ENCODE measurements around the gene LRBA.

Gene LRBA

GRCh38 chr4:151013944-151014343 is 1.1 kb downstream of the LRBA start:
- Histone ChIP-seq H3K27ac (ENCODE audit: low read depth, low read length) (no peak overlapping the region), H3K36me3 (ENCODE audit: control insufficient read depth, low read length) (peaks cover 37% of the 10 kb centered on the region), H3K79me2 (ENCODE audit: control insufficient read depth, low read length) (peaks cover 66% of the 10 kb centered on the region), H3F3A (ENCODE audit: control insufficient read depth, insufficient read depth) (no peaks in the 10 kb centered on the region; the same call in 1 of the 2 replicates), H3K9me3 (ENCODE audit: control insufficient read depth, insufficient read depth, low read length) (no peaks in the 10 kb centered on the region), H3K4me1 (ENCODE audit: control insufficient read depth, low read length) (peaks cover 23% of the 10 kb centered on the region), H3K4me3 (ENCODE audit: low read length) (peak overlapping the region; percentile 93), H3K9me2 (replicated peaks; ENCODE audit: control insufficient read depth, low read length) (no peaks in the 10 kb centered on the region), H4K20me1 (ENCODE audit: control insufficient read depth, insufficient read depth, low read depth, low read length) (peaks cover 11% of the 10 kb centered on the region; the same call in 1 of the 2 replicates), H3K27me3 (ENCODE audit: control insufficient read depth, low read length) (no peaks in the 10 kb centered on the region), H3K4me2 (ENCODE audit: low read length) (peak overlapping the region; percentile 98)
- TF ChIP-seq CTCF (IDR thresholded peaks at IDR 0.05; ENCODE audit: low read depth, low read length, poor library complexity, severe bottlenecking) = no peak
- no peak for TF ChIP-seq EZH2phosphoT487 (IDR thresholded peaks at IDR 0.05; ENCODE audit: borderline replicate concordance, low read length)

- no peaks in the 10 kb centered on the region for H3K27me3 ChIP-seq (ENCODE audit: control insufficient read depth, low read length)
- H3K9me2 ChIP-seq (replicated peaks; ENCODE audit: control insufficient read depth, low read length) = no peaks in the 10 kb centered on the region
- peak overlapping the region; percentile 93 for H3K4me3 ChIP-seq (ENCODE audit: low read length)
- H4K20me1 ChIP-seq (ENCODE audit: control insufficient read depth, insufficient read depth, low read depth, low read length) = peaks cover 11% of the 10 kb centered on the region; the same call in 1 of the 2 replicates
- no peak overlapping the region for H3K27ac ChIP-seq (ENCODE audit: low read depth, low read length)
- peak overlapping the region; percentile 98 for H3K4me2 ChIP-seq (ENCODE audit: low read length)
- H3F3A ChIP-seq (ENCODE audit: control insufficient read depth, insufficient read depth) = no peaks in the 10 kb centered on the region; the same call in 1 of the 2 replicates
- no peaks in the 10 kb centered on the region for H3K9me3 ChIP-seq (ENCODE audit: control insufficient read depth, insufficient read depth, low read length)
- peaks cover 68% of the 10 kb centered on the region for H3K79me2 ChIP-seq (ENCODE audit: control insufficient read depth, low read length)
- TF ChIP-seq CTCF (IDR thresholded peaks at IDR 0.05; ENCODE audit: low read depth, low read length, poor library complexity, severe bottlenecking) = no peak
- no peak for TF ChIP-seq EZH2phosphoT487 (IDR thresholded peaks at IDR 0.05; ENCODE audit: borderline replicate concordance, low read length)
- peaks cover 37% of the 10 kb centered on the region for H3K36me3 ChIP-seq (ENCODE audit: control insufficient read depth, low read length)
- H3K4me1 ChIP-seq (ENCODE audit: control insufficient read depth, low read length) = peaks cover 24% of the 10 kb centered on the region
Measured at GRCh38 chr4:151013491-151013890, 1.6 kb downstream of the LRBA start.

GRCh38 chr4:151012820-151013219 is 2.3 kb downstream of the LRBA start:
- Histone ChIP-seq H3K79me2 (ENCODE audit: control insufficient read depth, low read length) (peaks cover 75% of the 10 kb centered on the region), H3K9me3 (ENCODE audit: control insufficient read depth, insufficient read depth, low read length) (no peaks in the 10 kb centered on the region), H3K4me1 (ENCODE audit: control insufficient read depth, low read length) (peaks cover 29% of the 10 kb centered on the region), H4K20me1 (ENCODE audit: control insufficient read depth, insufficient read depth, low read depth, low read length) (peaks cover 11% of the 10 kb centered on the region; the same call in 1 of the 2 replicates), H3K27ac (ENCODE audit: low read depth, low read length) (no peak overlapping the region), H3K4me3 (ENCODE audit: low read length) (peak overlapping the region; percentile 93), H3K27me3 (ENCODE audit: control insufficient read depth, low read length) (no peaks in the 10 kb centered on the region), H3F3A (ENCODE audit: control insufficient read depth, insufficient read depth) (no peaks in the 10 kb centered on the region; the same call in 1 of the 2 replicates), H3K9me2 (replicated peaks; ENCODE audit: control insufficient read depth, low read length) (no peaks in the 10 kb centered on the region), H3K4me2 (ENCODE audit: low read length) (peak overlapping the region; percentile 98), H3K36me3 (ENCODE audit: control insufficient read depth, low read length) (peaks cover 40% of the 10 kb centered on the region)
- TF ChIP-seq EZH2phosphoT487 (IDR thresholded peaks at IDR 0.05; ENCODE audit: borderline replicate concordance, low read length) (no peak), CTCF (IDR thresholded peaks at IDR 0.05; ENCODE audit: low read depth, low read length, poor library complexity, severe bottlenecking) (no peak)
